ENCODE data around the gene SPATA17. TPM values are rescaled to one million over a fixed set of nuclear protein-coding genes. Genes with fewer than 3 reads are reported as not detected.

SPATA17 gene
- total RNA-seq, 2 donors from 2014 or later = 9.3 TPM; not detected in 1

- Histone ChIP-seq H3K27me3 (replicated peaks; ENCODE audit: insufficient read depth) (no peaks in the 10 kb centered on the region), H3K36me3 (no peaks in the 10 kb centered on the region), H3K4me3 (no peak overlapping the region), H3K9me3 (no peaks in the 10 kb centered on the region), H3K4me1 (ENCODE audit: control insufficient read depth in 1 of 2, low read depth in 2 of 2) (no peaks in the 10 kb centered on the region), H3K27ac (no peak overlapping the region)
- DNase-seq (ENCODE audit: low spot score) (no peak), ATAC-seq (ENCODE audit: insufficient number of reproducible peaks, low FRiP score, low read depth) (no peak)
- TF ChIP-seq CTCF (IDR thresholded peaks at IDR 0.05) = no peak
Measured at GRCh38 chr1:217620814-217621213, 10.3 kb upstream of the SPATA17 start.

GRCh38 chr1:217622042-217622441 lies 9.1 kb upstream of the SPATA17 start:
- no peak for DNase-seq (ENCODE audit: low spot score)
- Histone ChIP-seq H3K36me3 (no peaks in the 10 kb centered on the region), H3K27me3 (replicated peaks; ENCODE audit: insufficient read depth) (no peaks in the 10 kb centered on the region), H3K4me3 (no peak overlapping the region), H3K9me3 (no peaks in the 10 kb centered on the region), H3K27ac (no peak overlapping the region), H3K4me1 (ENCODE audit: control insufficient read depth in 1 of 2, low read depth in 2 of 2) (no peaks in the 10 kb centered on the region)
- no peak for ATAC-seq (ENCODE audit: insufficient number of reproducible peaks, low FRiP score, low read depth)
- no peak for TF ChIP-seq CTCF (IDR thresholded peaks at IDR 0.05)

- peaks cover 10 to 25% of the 10 kb centered on the region in 2 donors for H3K4me1 ChIP-seq (ENCODE audit: control insufficient read depth in 1 of 2, low read depth in 2 of 2)
- no peak overlapping the region for H3K4me3 ChIP-seq
- ATAC-seq (ENCODE audit: insufficient number of reproducible peaks, low FRiP score, low read depth) = no peak
Measured at GRCh38 chr1:217626321-217626720, 4.8 kb upstream of the SPATA17 start.

GRCh38 chr1:217627431-217627830 lies 3.7 kb upstream of the SPATA17 start:
- DNase-seq (ENCODE audit: low spot score) (no peak), ATAC-seq (ENCODE audit: insufficient number of reproducible peaks, low FRiP score, low read depth) (no peak)
- Histone ChIP-seq H3K9me3 (no peaks in the 10 kb centered on the region), H3K36me3 (no peaks in the 10 kb centered on the region), H3K4me3 (no peak overlapping the region), H3K27me3 (replicated peaks; ENCODE audit: insufficient read depth) (no peaks in the 10 kb centered on the region), H3K27ac (no peak overlapping the region), H3K4me1 (ENCODE audit: control insufficient read depth in 1 of 2, low read depth in 2 of 2) (peaks cover 15 to 31% of the 10 kb centered on the region in 2 donors)
- TF ChIP-seq CTCF (IDR thresholded peaks at IDR 0.05) = no peak

More at GRCh38 chr1:217626321-217626720, 4.8 kb upstream of the SPATA17 start:
- Histone ChIP-seq H3K9me3 (no peaks in the 10 kb centered on the region), H3K27ac (no peak overlapping the region), H3K27me3 (replicated peaks; ENCODE audit: insufficient read depth) (no peaks in the 10 kb centered on the region), H3K36me3 (no peaks in the 10 kb centered on the region)
- no peak for TF ChIP-seq CTCF (IDR thresholded peaks at IDR 0.05)
- no peak for DNase-seq (ENCODE audit: low spot score)

- no peak for DNase-seq (ENCODE audit: low spot score)
- H3K27ac ChIP-seq = no peak overlapping the region
- H3K27me3 ChIP-seq (replicated peaks; ENCODE audit: insufficient read depth) = no peaks in the 10 kb centered on the region
- TF ChIP-seq CTCF (IDR thresholded peaks at IDR 0.05) = no peak
- ATAC-seq (ENCODE audit: insufficient number of reproducible peaks, low FRiP score, low read depth) = no peak
- no peaks in the 10 kb centered on the region for H3K36me3 ChIP-seq
- no peaks in the 10 kb centered on the region for H3K4me1 ChIP-seq (ENCODE audit: control insufficient read depth in 1 of 2, low read depth in 2 of 2)
- no peaks in the 10 kb centered on the region for H3K9me3 ChIP-seq
- no peak overlapping the region for H3K4me3 ChIP-seq
Measured at GRCh38 chr1:217642455-217642854, 11.3 kb downstream of the SPATA17 start.

All from thoracic aorta (tissue), 2 donors.